Gastroesophageal sphincter (tissue), 3 donors: ENCODE data around the gene NMRK1.

Source experiments
- CTCF ChIP-seq, 4 experiments: fragments of 200-600 bp in 2 of 4; fragments of 450-650 bp in 2 of 4; sonication (generic) in 1 of 4; IDR thresholded peaks; one replicate each; pipeline ENCODE4 v1.5.1; 2017 to 2019; ENCODE audit warnings: antibody characterized with exemption in 4 of 4, mild to moderate bottlenecking in 2 of 4, moderate library complexity in 2 of 4
- EP300 ChIP-seq: sonication (generic); formaldehyde crosslinking; IDR thresholded peaks from one replicate; pipeline ENCODE4 v1.6.1; 2017; ENCODE audit warnings: antibody characterized with exemption, mild to moderate bottlenecking

- TF ChIP-seq EP300 (no peak), CTCF (IDR thresholded peaks at IDR 0.05) (no peak)
Observed at GRCh38 chr9:75046725-75047345, 41.1 kb downstream of the NMRK1 start.
